ENCODE results near the gene CST8. TPM values are rescaled to one million over a fixed set of nuclear protein-coding genes. Genes with fewer than 3 reads are reported as not detected.
"Not testable (repeated sequence)": the region's sequence is repeated elsewhere in the genome, so short reads cannot be mapped to it uniquely, and the experiment has no call there.

The CST8 gene
- total RNA-seq, 2 experiments from 2014 or later, result not detected

GRCh38 chr20:23473293-23473692, 17.6 kb upstream of the CST8 start:
- not testable (repeated sequence) for ATAC-seq (ENCODE audit: poor library complexity); H3K27me3 Mint-ChIP-seq; H3K4me3 Mint-ChIP-seq

GRCh38 chr20:23475395-23475794, 15.5 kb upstream of the CST8 start:
- Histone ChIP-seq H3K4me1 (ENCODE audit: insufficient read depth, low read length) (no peaks in the 10 kb centered on the region), H3K4me3 (ENCODE audit: low read length) (no peak overlapping the region), H3K9me3 (ENCODE audit: control insufficient read depth in 1 of 2, insufficient read depth in 1 of 2, low read length in 2 of 2) (peaks cover 0 to 5% of the 10 kb centered on the region in 2 experiments), H3K36me3 (ENCODE audit: insufficient read depth, low read length) (no peaks in the 10 kb centered on the region), H3K27ac (ENCODE audit: low read depth in 1 of 2, low read length in 2 of 2) (no peak overlapping the region), H3K27me3 (ENCODE audit: control insufficient read depth in 1 of 2, insufficient read depth in 2 of 2, low read length in 2 of 2) (no peaks in the 10 kb centered on the region)
- Mint-ChIP-seq H3K36me3 (ENCODE audit: low read depth) (no peaks in the 10 kb centered on the region), H3K27ac (no peak overlapping the region), H3K4me3 (no peak overlapping the region), H3K9me3 (no peaks in the 10 kb centered on the region), H3K4me1 (ENCODE audit: low read depth) (no peaks in the 10 kb centered on the region), H3K27me3 (peaks cover 8% of the 10 kb centered on the region)
- POLR2A ChIA-PET, result no interaction called here
- CTCF ChIA-PET, result no interaction called here
- intact Hi-C loops (cut with DNase I, micrococcal nuclease), result no loop called here
- no peak for TF ChIP-seq CTCF (IDR thresholded peaks at IDR 0.05)
- no peak for ATAC-seq (ENCODE audit: poor library complexity)
- no peak for DNase-seq

More at GRCh38 chr20:23473293-23473692, 17.6 kb upstream of the CST8 start:
- DNase-seq; H3K27ac ChIP-seq (ENCODE audit: low read depth in 1 of 2, low read length in 2 of 2); H3K4me1 Mint-ChIP-seq (ENCODE audit: low read depth); intact Hi-C loops (cut with DNase I, micrococcal nuclease); H3K4me1 ChIP-seq (ENCODE audit: insufficient read depth, low read length); H3K27ac Mint-ChIP-seq; H3K27me3 ChIP-seq (ENCODE audit: control insufficient read depth in 1 of 2, insufficient read depth in 2 of 2, low read length in 2 of 2); H3K9me3 Mint-ChIP-seq; POLR2A ChIA-PET; H3K4me3 ChIP-seq (ENCODE audit: low read length); CTCF ChIA-PET; H3K36me3 ChIP-seq (ENCODE audit: insufficient read depth, low read length); H3K9me3 ChIP-seq (ENCODE audit: control insufficient read depth in 1 of 2, insufficient read depth in 1 of 2, low read length in 2 of 2); H3K36me3 Mint-ChIP-seq (ENCODE audit: low read depth): not testable (repeated sequence)

GRCh38 chr20:23476015-23476754, 14.7 kb upstream of the CST8 start:
- no peak overlapping the region for H3K27ac Mint-ChIP-seq
- H3K27me3 Mint-ChIP-seq, result peaks cover 3% of the 10 kb centered on the region
- Histone ChIP-seq H3K4me3 (ENCODE audit: low read length) (no peak overlapping the region), H3K27me3 (ENCODE audit: control insufficient read depth in 1 of 2, insufficient read depth in 2 of 2, low read length in 2 of 2) (no peaks in the 10 kb centered on the region), H3K27ac (ENCODE audit: low read depth in 1 of 2, low read length in 2 of 2) (no peak overlapping the region), H3K36me3 (ENCODE audit: insufficient read depth, low read length) (no peaks in the 10 kb centered on the region), H3K4me1 (ENCODE audit: insufficient read depth, low read length) (no peaks in the 10 kb centered on the region), H3K9me3 (ENCODE audit: control insufficient read depth in 1 of 2, insufficient read depth in 1 of 2, low read length in 2 of 2) (peaks cover 0 to 5% of the 10 kb centered on the region in 2 experiments)
- no peak overlapping the region for H3K4me3 Mint-ChIP-seq
- H3K9me3 Mint-ChIP-seq, result no peaks in the 10 kb centered on the region
- ChIA-PET CTCF (no interaction called here), POLR2A (no interaction called here)
- no peaks in the 10 kb centered on the region for H3K36me3 Mint-ChIP-seq (ENCODE audit: low read depth)
- DNase-seq (no peak), ATAC-seq (ENCODE audit: poor library complexity) (no peak)
- no peak for TF ChIP-seq CTCF (IDR thresholded peaks at IDR 0.05)
- intact Hi-C loops (cut with DNase I, micrococcal nuclease), result no loop called here
- H3K4me1 Mint-ChIP-seq (ENCODE audit: low read depth), result no peaks in the 10 kb centered on the region

GRCh38 chr20:23477223-23477622, 13.7 kb upstream of the CST8 start:
- Histone ChIP-seq H3K36me3 (ENCODE audit: insufficient read depth, low read length) (no peaks in the 10 kb centered on the region), H3K4me3 (ENCODE audit: low read length) (no peak overlapping the region), H3K27ac (ENCODE audit: low read depth in 1 of 2, low read length in 2 of 2) (no peak overlapping the region), H3K4me1 (ENCODE audit: insufficient read depth, low read length) (no peaks in the 10 kb centered on the region), H3K27me3 (ENCODE audit: control insufficient read depth in 1 of 2, insufficient read depth in 2 of 2, low read length in 2 of 2) (peaks cover 0 to under 1% of the 10 kb centered on the region in 2 experiments), H3K9me3 (ENCODE audit: control insufficient read depth in 1 of 2, insufficient read depth in 1 of 2, low read length in 2 of 2) (peaks cover 0 to 5% of the 10 kb centered on the region in 2 experiments)
- DNase-seq (no peak), ATAC-seq (ENCODE audit: poor library complexity) (no peak)
- H3K27me3 Mint-ChIP-seq, result peaks cover 3% of the 10 kb centered on the region
- TF ChIP-seq CTCF (IDR thresholded peaks at IDR 0.05), result no peak
- CTCF ChIA-PET, result no interaction called here
- no peak overlapping the region for H3K4me3 Mint-ChIP-seq
- no peak overlapping the region for H3K27ac Mint-ChIP-seq
- POLR2A ChIA-PET, result no interaction called here
- H3K4me1 Mint-ChIP-seq (ENCODE audit: low read depth), result no peaks in the 10 kb centered on the region
- no peaks in the 10 kb centered on the region for H3K9me3 Mint-ChIP-seq
- intact Hi-C loops (cut with DNase I, micrococcal nuclease), result no loop called here
- H3K36me3 Mint-ChIP-seq (ENCODE audit: low read depth), result no peaks in the 10 kb centered on the region
